A549 (cell line): Measurements from ENCODE around the gene GGACT.

Source experiments
- BHLHE40 ChIP-seq: IDR thresholded peaks from 2 replicates; pipeline ENCODE4 v1.6.1; 2012; ENCODE audit warnings: low read depth, low read length, inconsistent platforms
- CTCF ChIP-seq: fragments of >200 bp; sonication (Bioruptor Twin); formaldehyde crosslinking; IDR thresholded peaks from 3 replicates; pipeline ENCODE4 v1.5.1; 2016
- EP300 ChIP-seq, 2 experiments: fragments of >200 bp; sonication (Bioruptor Twin); formaldehyde crosslinking; IDR thresholded peaks; 2 replicates in 1 of 2; 3 replicates in 1 of 2; pipeline ENCODE4 v1.6.1; 2016 to 2017
- POLR2A ChIP-seq: IDR thresholded peaks from 2 replicates; pipeline ENCODE4 v1.6.1; 2012; ENCODE audit warnings: mild to moderate bottlenecking, low read length
- SMC3 ChIP-seq: fragments of >200 bp; sonication (Bioruptor Twin); formaldehyde crosslinking; IDR thresholded peaks from 3 replicates; pipeline ENCODE4 v1.6.1; 2018; ENCODE audit warnings: inconsistent platforms
- ZSCAN20 ChIP-seq: fragments of 250-450 bp; sonication (Bioruptor Pico); IDR thresholded peaks from 2 replicates; pipeline ENCODE4 v1.8.0; 2022; ENCODE audit warnings: mild to moderate bottlenecking, moderate library complexity

DNA sequence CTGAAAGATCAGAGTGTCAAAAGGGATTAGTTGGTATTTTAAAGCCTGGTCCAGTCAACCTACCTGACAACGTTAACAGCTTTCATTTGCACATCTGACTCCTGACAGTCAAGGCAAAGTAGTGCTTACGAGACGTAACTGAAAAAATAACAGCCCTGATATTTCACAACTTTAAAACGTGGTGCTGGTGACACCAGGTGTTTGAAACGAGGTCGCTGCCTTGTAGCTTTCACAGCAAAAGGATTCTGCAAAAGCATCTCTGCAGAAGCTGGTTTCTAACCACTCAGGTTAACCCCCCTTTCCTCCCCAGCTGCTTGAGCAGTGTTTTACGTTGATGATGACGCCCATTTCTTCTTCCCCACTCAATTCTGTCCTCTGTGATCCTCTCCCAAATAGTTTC, 23.3 kb downstream of the GGACT start:
- no peak for TF ChIP-seq CTCF
- TF ChIP-seq BHLHE40 = no peak
- TF ChIP-seq EP300 (IDR thresholded peaks at IDR 0.05) = no peak
- TF ChIP-seq SMC3 = no peak
- no peak for TF ChIP-seq ZSCAN20 (CRISPR knock-in tag)
- no peak for TF ChIP-seq POLR2A
